ENCODE results near the gene LMNA. TPM values are rescaled to one million over a fixed set of nuclear protein-coding genes. Genes with fewer than 3 reads are reported as not detected.

Gene LMNA
- total and polyA plus RNA-seq, 10 donors, result 33.9 to 279 (median 110) TPM

GRCh38 chr1:156081180-156081916, 33.2 kb upstream of the LMNA start:
- H3K4me1 ChIP-seq, result peaks cover 3 to 38% (median 26%) of the 10 kb centered on the region in 6 donors
- DNase-seq, result no peak
- intact Hi-C loops (cut with DNase I; ENCODE audit: low total_unique reads), result no loop called here
- WGBS, 5 donors, result 6 to 12% (median 9%) methylated on average over 24 to 61 of the region's 61 CpGs
- no peaks in the 10 kb centered on the region for H3K36me3 ChIP-seq
- H3K27ac ChIP-seq, result no peak overlapping the region
- TF ChIP-seq POLR2AphosphoS5 (IDR thresholded peaks at IDR 0.05) (no peak), CTCF (IDR thresholded peaks at IDR 0.05 in 8 of 11, conservative IDR thresholded peaks at IDR 0.05 in 3 of 11) (no peak), POLR2A (IDR thresholded peaks at IDR 0.05) (no peak)
- H3K27me3 ChIP-seq (replicated peaks in 1 of 7), result peaks cover 0 to 62% (median 10%) of the 10 kb centered on the region in 7 donors
- H3K9me3 ChIP-seq, result no peaks in the 10 kb centered on the region
- H3K4me3 ChIP-seq, result peak overlapping the region in 4 of 8 donors; percentile 71 to 83 (median 74)

GRCh38 chr1:156081917-156082308, 32.6 kb upstream of the LMNA start:
- intact Hi-C loops (cut with DNase I; ENCODE audit: low total_unique reads), result no loop called here
- DNase-seq, result no peak
- Histone ChIP-seq H3K27me3 (replicated peaks in 1 of 7) (peaks cover 0 to 60% (median 10%) of the 10 kb centered on the region in 7 donors), H3K27ac (no peak overlapping the region), H3K9me3 (no peaks in the 10 kb centered on the region), H3K4me1 (peaks cover 3 to 32% (median 22%) of the 10 kb centered on the region in 6 donors), H3K4me3 (peak overlapping the region; percentile 66 to 83 (median 71)), H3K36me3 (no peaks in the 10 kb centered on the region)
- no peak for TF ChIP-seq CTCF (IDR thresholded peaks at IDR 0.05 in 8 of 11, conservative IDR thresholded peaks at IDR 0.05 in 3 of 11)
- TF ChIP-seq POLR2AphosphoS5 (IDR thresholded peaks at IDR 0.05), result no peak
- TF ChIP-seq POLR2A (IDR thresholded peaks at IDR 0.05), result no peak
- 0 to 5% (median 1%) methylated on average over 4 to 8 of the region's 10 CpGs for WGBS, 5 donors

- no peaks in the 10 kb centered on the region for H3K9me3 ChIP-seq
- H3K36me3 ChIP-seq, result no peaks in the 10 kb centered on the region
- TF ChIP-seq POLR2AphosphoS5 (IDR thresholded peaks at IDR 0.05) (peak in 1 of 3 donors; percentile 59), CTCF (IDR thresholded peaks at IDR 0.05 in 8 of 11, conservative IDR thresholded peaks at IDR 0.05 in 3 of 11) (no peak), POLR2A (IDR thresholded peaks at IDR 0.05) (no peak)
- intact Hi-C loops (cut with DNase I; ENCODE audit: low total_unique reads), result no loop called here
- peak within 1 kb of the TSS in 4 of 8 donors; percentile 16 to 50 (median 42) for H3K27ac ChIP-seq
- H3K4me3 ChIP-seq, result peak within 1 kb of the TSS; percentile 66 to 83 (median 71)
- DNase-seq, result peak; percentile 87
- H3K4me1 ChIP-seq, result peaks cover 3 to 28% (median 21%) of the 10 kb centered on the region in 6 donors
- 0 to 1% (median 1%) methylated on average over 31 to 61 of the region's 62 CpGs for WGBS, 5 donors
- H3K27me3 ChIP-seq (replicated peaks in 1 of 7), result peaks cover 0 to 59% (median 10%) of the 10 kb centered on the region in 7 donors
Observed at GRCh38 chr1:156082309-156083091, 32.0 kb upstream of the LMNA start, which contains the start of gene MEX3A. MEX3A (minus strand) TSS chr1:156082465; CDS start chr1:156081998, 467 bp downstream.

Measured in spleen (tissue), 11 donors.